NCI-H526 (cell line): ENCODE measurements around the gene PER3.
"Not testable (repeated sequence)": the region's sequence is repeated elsewhere in the genome, so short reads cannot be mapped to it uniquely, and the experiment has no call there.

Experiments
- DNase-seq, 2 experiments: peaks; one replicate each; lab custom pipeline; 2025; lab: John Stamatoyannopoulos, UW

Gene PER3

DNA sequence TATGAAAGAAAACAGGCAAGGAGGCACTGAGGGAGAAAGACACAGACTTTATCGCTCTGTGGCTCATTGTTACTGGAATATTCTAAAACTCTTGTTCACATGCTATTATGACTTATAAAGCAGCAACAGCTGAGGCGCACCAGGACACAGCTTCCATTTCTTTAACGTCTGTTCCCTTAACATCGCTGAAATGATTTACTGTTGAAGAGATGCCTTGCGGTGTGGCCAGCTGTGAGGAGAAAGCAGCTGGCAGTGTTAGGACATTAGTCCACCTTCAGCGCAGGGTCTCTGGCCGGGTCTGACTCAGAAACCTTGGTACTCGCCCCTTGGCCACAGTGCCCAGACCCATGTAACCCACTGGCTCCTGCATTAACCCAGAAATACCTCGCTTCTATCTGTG lies 3.1 kb upstream of the PER3 start:
- no peak for DNase-seq

DNA sequence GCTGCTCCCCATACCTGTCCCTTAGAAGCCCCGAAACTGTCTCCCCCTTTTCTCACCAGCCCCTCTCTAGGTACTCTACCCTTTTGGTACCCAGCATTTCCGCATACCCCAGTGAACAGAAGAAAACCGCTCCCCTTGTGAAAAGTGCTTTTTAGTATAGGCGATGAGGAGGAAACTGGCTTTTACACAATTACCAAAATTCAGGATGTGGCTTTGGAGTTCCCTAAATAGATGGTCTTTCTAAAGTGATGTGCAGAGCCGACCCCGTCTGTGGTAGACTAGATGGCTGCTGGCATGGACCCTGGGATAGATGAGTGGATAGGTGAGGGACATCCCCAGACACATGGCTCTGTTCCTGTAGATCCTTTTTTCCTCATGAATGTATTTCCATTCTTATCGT lies 2.6 kb upstream of the PER3 start:
- DNase-seq = no peak

DNA sequence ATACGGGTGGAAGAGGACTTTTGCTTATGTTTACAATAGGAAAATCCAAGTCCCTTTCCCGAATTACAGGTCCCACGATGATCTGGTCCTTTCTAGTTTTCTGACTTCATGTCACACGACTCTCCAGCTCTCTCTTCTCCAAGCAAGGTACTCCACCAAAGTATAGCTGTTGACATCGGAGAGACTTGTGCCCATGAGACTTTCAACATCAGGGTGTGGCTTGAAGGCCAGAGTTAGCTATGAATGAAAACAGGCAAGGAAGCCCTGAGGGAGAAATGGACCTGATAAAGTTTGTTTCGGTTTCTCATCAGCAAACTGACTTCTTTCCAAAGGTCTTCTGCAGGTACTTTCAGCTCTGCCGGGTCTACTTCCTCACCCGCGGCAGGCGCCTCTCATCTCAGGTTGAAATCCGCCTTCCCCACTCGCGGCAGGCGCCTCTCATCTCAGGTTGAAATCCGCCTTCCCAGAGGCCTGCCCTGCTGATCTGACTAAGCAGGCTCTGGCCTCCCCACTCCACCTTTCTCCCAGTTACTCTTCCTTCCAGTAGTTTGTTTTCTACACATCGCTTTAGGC lies 2.1 kb upstream of the PER3 start:
- DNase-seq = no peak

DNA sequence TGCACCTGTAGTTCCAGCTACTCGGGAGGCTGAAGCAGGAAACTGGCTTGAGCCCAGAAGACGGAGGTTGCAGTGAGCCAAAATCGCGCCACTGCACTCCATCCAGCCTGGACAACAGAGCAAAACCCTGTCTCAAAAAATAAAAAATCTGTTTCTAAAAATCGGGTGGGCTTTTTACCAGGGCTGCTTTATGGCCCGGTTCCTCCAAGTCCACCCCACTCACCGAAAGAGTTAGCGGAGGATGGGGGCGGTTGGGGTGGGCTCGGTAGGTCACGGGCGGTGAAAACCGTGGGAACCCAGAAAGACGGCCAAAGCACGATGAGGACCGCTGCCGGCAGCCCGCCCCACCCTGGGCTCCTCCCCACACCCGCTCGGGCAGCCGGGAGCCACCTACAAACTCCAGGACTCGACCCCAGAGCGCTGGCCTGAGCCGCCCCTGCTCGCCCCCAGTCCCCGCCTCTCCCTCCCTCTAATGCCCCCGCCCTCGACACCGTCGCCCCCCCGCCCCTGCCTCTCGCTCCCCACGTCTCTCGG lies 846 bp upstream of the PER3 start:
- peak; percentile 25 to 78 for DNase-seq

DNA sequence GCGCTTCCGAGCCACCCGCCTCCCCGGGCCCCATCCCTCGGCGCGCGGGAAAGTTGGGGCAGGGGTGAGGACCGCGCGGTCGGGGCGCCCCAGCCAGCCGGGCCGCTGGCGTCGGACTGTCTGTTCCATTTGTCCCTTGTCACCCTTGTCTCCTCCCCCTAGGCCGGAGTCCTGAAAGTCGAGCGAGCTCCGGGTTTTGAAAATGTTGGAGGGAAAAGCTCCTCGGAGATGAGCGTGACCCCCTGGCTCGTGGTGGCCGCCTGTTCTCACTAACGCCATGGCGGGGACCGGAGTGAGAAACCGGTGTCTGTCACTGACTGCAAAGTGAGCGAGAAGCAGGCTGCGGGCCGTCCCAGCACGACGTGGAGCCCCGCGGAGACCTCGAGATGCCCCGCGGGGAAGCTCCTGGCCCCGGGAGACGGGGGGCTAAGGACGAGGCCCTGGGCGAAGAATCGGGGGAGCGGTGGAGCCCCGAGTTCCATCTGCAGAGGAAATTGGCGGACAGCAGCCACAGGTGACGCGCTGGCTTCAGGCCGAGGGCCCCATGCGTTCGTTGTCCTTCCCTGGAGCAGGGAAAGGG lies 491 bp downstream of the PER3 start:
- DNase-seq = peak in 1 of 2 experiments; percentile 4

DNA sequence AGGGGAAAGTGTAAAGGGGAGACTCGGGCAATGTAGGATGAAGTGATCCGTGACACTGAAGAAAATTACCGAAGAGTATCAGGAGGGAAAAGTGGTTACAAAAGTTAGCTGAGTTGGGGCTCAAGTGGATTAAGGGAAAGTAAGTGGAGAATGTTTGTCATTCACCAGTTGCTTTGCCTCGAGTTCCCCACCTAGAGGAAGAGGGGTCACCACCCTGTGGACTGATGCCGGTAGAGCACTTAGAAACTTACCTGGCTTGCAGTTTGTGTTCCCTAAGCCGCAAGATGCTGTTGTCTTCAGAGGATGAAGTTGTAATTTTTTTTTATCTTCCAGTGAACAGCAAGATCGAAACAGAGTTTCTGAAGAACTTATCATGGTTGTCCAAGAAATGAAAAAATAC lies 1.0 kb downstream of the PER3 start:
- no peak for DNase-seq

DNA sequence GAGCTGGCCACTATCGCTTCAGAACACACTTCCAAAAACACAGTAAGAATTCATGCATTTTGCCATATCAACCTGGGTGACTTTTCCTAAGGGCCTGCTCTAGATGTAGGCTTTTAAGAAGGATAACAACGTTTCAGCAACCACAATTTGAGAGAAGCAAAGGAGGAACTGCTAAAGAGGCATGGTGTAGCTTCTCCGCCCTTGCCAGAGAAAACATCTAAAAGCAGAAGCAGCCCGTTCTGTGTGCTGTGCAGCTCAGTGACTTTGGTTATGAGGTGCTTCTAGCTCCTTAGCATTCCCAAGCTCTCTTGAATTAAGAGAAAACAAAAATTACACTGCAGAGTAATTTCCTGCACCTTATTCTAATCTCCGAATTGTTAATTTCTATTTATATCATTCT lies 2.7 kb downstream of the PER3 start:
- DNase-seq = no peak

DNA sequence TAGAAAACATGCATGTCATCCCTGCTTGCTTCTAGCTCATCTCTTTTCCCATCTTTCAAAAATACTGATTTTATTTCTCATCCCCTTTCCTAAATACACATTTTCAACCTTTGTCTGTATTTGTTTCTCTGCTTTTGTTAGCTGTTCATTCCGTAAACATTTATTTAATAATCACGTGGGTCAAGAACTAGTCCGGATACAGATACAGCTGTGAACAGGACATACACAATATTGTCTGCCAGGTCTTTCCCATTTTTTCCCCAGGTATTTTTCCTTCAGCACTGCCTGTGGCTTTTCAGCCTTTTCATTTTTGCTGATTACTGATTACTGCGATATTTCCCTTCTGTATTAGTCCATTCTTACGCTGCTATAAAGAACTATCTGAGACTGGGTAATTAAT lies 5.7 kb downstream of the PER3 start:
- no peak for DNase-seq

DNA sequence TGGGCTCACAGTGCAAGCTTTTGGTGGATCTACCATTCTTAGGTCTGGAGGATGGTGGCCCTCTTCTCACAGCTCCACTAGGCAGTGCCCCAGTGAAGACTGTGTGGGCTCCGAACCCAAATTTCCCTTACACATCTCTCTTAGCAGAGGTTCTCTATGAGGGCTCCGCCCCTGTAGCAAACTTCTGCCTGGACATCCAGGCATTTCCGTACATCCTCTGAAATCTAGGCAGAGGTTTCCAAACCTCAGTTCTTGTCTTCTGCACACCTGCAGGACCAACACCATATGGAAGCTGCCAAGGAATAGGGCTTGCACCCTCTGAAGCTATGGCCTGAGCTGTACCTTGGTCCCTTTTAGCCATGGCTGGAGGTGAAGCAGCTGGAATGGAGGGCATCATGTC lies 6.9 kb downstream of the PER3 start:
- not testable (repeated sequence) for DNase-seq

DNA sequence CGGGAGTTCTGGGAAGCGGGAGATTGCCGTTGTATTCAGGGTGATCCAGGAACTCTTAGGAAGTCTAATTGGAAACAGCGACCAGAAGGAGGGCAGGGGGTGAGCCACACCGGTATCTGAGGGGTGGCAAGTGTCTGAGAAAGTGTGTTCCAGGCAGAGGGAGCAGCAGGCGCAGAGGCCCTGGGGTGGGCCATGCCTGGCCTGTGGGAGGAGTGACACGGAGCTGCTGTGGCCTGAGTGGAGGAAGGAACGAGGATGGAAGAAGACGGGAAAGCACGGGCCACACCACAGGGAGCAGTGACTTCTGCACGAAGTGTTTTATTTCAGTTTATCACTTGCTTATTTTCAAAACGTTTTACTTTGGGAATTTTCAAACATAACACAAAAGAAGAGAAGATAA lies 11.3 kb downstream of the PER3 start:
- no peak for DNase-seq

DNA sequence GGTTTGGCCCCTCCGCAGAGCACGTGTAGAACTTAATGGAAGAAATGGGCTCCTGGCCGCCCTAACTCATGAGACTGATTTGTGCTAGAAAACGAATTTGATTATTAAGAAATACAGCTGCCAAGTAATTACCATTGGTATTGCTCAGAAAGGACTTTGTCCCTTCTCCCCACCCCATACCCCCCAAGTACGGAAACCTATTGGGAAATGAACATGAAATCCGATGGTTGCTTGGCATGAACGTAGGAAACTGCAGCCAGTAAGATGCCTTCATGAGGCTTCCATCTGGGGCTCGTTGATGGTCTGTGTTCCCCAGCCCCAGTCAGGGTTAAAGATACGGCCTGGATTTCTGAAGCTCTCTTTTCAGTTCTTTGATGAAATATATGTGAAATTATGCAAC lies 21.4 kb downstream of the PER3 start:
- no peak for DNase-seq

DNA sequence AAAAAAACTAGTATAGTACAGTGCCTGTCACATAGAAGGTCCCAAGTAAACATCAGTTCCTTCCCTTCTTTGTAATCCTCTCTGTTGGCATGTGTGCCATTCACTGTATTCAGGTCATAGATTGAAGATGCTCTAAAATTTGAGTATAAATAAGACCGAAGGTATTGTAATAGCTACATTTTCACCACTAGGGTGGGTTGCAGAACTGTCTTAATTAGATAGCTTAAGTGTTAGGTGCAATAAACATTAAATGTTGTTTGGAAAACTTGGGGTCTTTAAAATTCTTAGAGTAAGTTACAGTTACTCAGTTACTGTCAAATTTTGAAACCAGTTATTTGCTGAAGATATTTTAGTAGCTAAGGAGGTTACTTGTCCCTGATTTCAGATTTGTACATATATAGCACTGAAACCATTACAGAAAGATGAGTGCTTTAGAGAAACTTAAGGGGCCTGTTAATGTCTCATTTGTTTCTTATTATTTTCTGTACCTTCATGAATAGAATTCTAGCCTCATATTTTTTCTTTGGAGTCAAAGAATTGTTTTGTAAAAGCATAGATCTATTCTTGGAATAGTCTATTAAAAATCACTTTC lies 24.3 kb downstream of the PER3 start:
- peak; percentile 2 to 41 for DNase-seq

DNA sequence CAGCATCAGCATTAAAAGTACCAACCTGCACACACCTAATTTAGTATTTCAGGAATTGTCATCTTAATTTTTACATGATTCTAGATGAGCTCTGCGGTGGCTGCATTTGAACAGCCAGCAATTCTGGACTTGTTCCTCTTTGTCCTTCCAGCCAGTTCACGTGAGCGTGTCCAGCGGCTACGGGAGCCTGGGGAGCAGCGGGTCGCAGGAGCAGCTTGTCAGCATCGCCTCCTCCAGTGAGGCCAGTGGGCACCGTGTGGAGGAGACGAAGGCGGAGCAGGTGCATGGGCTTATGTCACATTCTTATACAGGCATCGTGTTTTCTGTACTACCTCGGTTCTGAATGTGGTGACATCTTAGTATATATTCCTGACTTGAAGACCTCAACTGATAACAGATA lies 25.7 kb downstream of the PER3 start:
- DNase-seq = no peak

DNA sequence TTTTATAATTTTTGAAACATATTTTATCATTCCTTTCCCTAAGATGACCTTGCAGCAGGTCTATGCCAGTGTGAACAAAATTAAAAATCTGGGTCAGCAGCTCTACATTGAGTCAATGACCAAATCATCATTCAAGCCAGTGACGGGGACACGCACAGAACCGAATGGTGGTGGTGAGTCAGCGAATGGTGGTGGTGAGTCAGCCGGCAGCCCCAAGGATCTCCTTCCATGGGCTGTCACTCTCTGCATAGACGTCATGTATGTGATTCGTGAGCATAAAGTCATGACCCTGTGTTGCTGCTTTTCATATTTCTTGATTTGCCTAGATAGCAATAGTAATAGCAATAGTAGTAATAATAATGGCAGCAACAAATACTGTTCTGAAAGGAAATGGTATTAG lies 26.3 kb downstream of the PER3 start:
- no peak for DNase-seq

DNA sequence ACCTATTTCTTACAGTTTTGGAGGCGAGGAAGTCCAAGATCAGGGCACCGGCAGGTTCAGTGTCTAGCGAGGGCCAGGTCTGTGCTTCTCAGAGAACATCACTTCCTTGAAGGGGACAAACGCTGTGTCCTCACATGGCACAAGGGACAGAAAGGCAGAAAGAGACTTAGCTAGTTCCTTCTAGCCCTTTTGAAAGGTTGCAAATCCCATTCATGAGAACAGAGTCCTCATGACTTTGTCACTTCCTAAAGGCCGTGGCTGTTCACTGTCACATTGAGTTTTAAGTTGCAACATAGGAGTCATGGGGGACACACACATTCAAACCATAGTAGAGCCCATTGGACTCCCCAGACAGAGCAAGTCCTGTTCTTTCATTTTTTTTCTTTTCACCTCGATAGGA lies 27.4 kb downstream of the PER3 start:
- DNase-seq = no peak

DNA sequence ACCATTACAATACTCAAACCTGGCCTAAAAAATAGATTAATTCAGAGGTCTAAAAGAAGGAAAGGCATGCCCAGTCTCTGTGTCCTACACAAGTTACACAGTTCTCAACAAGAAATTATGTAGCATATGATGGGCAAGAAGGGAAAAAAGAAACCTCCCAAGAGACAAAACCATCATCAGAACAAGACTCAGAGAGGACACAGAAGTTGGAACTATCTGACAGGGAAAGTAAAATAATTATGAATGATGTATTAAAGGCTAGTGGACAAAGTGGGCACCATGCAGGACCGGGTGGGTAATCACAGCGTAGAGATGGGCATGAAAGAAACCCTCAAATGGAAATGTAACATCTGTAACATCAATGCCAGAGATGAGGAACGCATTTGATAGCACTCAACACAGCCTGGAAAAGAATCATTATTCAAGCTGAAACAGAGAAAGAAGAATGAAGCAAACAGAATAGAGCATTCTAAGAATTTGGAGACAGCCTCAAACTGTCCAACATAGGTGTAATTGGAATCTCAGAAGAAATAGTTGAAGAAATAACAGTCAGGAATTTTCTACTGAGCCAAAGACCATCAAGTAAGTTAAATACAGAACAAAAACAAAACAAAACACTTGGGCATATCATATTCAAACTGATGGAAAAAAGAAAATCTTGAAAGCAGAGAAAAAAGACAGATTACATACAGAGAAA lies 29.7 kb downstream of the PER3 start:
- DNase-seq = no peak

DNA sequence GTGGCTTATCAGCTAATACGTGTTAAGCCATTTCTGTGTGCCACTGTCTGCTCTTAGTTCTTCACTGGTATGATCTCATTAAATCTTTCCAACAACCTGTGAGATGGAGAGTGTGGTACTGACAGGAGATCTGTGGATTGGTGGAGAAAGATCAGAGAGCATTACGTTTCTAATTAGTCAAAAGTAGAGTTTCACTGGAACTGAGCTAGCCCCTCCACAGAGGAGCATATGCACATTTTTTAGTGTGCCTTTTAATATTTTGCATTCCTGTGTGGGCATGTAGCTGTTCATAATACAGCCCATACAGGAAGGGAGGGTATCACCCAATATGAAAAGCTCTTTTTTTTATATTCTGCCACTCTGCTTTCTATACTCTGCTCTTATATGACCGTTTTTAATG lies 37.2 kb downstream of the PER3 start:
- DNase-seq = no peak

DNA sequence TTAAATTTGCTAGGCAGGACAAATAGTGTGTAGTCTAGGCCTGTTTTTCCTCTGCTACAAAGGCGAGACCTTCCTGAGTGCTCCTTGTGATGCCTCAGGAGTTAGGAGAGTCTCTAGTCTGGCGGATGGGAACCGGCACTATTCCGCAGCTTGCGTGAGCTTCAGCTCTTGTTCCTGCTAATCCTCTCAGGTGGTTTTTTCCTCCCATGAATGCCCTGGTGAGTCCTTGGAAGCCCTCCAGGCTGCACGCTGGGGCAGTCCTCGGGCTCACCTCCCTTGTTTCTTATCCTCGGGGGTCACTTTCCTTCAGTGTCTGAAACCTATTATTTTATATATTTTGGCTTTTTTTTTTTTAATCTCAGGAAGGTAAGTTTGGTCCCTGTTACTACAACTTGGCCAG lies 40.6 kb downstream of the PER3 start:
- DNase-seq = no peak

DNA sequence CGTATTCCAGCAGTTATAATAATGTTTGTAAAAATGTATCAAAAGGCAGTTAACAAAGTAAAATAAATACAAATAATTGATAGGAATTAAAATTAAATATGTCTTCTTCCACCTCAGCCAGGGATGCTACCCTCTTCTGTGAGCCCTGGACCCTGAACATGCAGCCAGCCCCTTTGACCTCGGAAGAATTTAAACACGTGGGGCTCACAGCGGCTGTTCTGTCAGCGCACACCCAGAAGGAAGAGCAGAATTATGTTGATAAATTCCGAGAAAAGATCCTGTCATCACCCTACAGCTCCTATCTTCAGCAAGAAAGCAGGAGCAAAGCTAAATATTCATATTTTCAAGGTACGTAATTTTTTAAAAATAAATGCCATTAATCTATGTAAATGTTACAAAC lies 42.3 kb downstream of the PER3 start:
- DNase-seq = no peak

DNA sequence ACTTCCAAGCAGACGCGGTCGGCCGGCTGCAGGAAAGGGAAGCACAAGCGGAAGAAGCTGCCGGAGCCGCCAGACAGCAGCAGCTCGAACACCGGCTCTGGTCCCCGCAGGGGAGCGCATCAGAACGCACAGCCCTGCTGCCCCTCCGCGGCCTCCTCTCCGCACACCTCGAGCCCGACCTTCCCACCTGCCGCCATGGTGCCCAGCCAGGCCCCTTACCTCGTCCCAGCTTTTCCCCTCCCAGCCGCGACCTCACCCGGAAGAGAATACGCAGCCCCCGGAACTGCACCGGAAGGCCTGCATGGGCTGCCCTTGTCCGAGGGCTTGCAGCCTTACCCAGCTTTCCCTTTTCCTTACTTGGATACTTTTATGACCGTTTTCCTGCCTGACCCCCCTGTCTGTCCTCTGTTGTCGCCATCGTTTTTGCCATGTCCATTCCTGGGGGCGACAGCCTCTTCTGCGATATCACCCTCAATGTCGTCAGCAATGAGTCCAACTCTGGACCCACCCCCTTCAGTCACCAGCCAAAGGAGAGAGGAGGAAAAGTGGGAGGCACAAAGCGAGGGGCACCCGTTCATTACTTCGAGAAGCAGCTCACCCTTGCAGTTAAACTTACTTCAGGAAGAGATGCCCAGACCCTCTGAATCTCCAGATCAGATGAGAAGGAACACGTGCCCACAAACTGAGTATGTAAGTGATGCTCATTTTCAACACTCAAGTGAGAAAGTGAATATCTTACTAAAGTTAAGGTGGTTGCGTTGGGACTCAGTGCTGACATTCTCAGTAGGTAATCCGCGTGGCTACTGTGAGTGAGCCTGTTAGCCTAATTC lies 43.2 kb downstream of the PER3 start:
- DNase-seq = no peak

DNA sequence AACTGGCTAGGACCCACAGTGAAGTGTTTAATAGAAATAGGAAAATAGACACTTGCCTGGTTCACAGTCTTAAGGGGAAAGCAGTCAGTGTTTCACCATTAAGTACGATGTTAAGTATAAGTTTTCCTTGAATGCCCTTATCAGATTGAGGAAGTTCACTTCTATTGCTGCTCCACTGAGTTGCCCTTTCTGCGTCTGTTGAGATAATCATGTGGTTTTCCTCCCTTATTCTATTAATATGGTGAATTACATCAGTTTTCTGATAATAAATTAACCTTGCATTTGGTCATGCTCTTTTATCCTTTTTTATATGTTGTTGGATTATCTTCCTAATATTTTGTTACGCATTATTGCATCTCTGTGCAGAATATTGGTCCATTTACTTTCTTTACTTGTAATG lies 47.4 kb downstream of the PER3 start:
- no peak for DNase-seq

DNA sequence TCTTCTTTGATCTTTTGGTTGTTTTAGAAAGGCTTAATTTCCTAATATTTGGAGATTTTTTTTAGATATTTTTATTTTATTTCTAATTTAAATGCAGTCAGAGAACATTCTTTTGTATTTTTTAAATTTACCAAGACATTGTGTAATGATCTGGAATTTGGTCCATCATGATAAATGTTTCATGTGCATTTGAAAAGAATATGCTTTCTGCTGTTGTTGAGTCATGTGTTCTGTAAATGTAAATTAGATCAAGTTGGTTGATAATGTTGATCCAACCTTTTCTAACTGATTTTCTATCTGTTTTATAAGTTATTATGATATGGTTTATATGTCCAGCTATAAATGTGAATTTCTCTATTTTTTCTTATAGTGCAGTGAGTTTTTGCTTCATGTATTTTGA lies 48.9 kb downstream of the PER3 start:
- no peak for DNase-seq
